OCI-LY1 (cell line): ENCODE results near the gene SNHG17.
"Not testable (repeated sequence)": the region's sequence is repeated elsewhere in the genome, so short reads cannot be mapped to it uniquely, and the experiment has no call there.

Experiments used
- H2AFZ ChIP-seq: fragments of 200-600 bp; sonication (generic), shearing (Covaris generic); 2 replicates; pipeline ENCODE4 v1.6.0; 2014; ENCODE audit warnings: antibody characterized with exemption, mild to moderate bottlenecking, low read length
- H3F3A ChIP-seq: fragments of 200-600 bp; sonication (generic), shearing (Covaris generic); 2 replicates; pipeline ENCODE4 v1.6.0; 2014; ENCODE audit warnings: mild to moderate bottlenecking, antibody characterized with exemption, low read length, moderate library complexity; ENCODE audit not compliant: insufficient read depth
- H3K27ac ChIP-seq: fragments of 200-600 bp; sonication (generic); 2 replicates; pipeline ENCODE4 v1.5.1; 2014; ENCODE audit warnings: low read length, mixed run types, mild to moderate bottlenecking, low read depth; ENCODE audit not compliant: poor library complexity, severe bottlenecking
- H3K27me3 ChIP-seq: fragments of 200-600 bp; sonication (generic); 2 replicates; pipeline ENCODE4 v1.6.0; 2014; ENCODE audit warnings: antibody characterized with exemption, mild to moderate bottlenecking, low read length, moderate library complexity; ENCODE audit not compliant: insufficient read depth
- H3K36me3 ChIP-seq: fragments of 200-600 bp; sonication (generic); 2 replicates; pipeline ENCODE4 v1.6.1; 2014; ENCODE audit warnings: mild to moderate bottlenecking, antibody characterized with exemption, low read length, moderate library complexity, mixed read lengths; ENCODE audit not compliant: insufficient read depth
- H3K4me1 ChIP-seq: fragments of 200-600 bp; sonication (generic); 2 replicates; pipeline ENCODE4 v1.5.1; 2014; ENCODE audit warnings: mild to moderate bottlenecking, low read length, moderate library complexity; ENCODE audit not compliant: insufficient read depth, severe bottlenecking
- H3K4me2 ChIP-seq: fragments of 200-600 bp; sonication (generic), shearing (Covaris generic); 2 replicates; pipeline ENCODE4 v1.6.1; 2014; ENCODE audit warnings: low read length
- H3K4me3 ChIP-seq: fragments of 200-600 bp; sonication (generic); 2 replicates; pipeline ENCODE4 v1.5.1; 2014; ENCODE audit warnings: low read length, low read depth, mild to moderate bottlenecking, mixed read lengths; ENCODE audit not compliant: poor library complexity, severe bottlenecking
- H3K79me2 ChIP-seq: fragments of 200-600 bp; shearing (Covaris generic); 2 replicates; pipeline ENCODE4 v1.6.1; 2016; ENCODE audit warnings: mixed run types, low read length, mixed read lengths; ENCODE audit not compliant: insufficient read depth
- H3K9ac ChIP-seq: fragments of 200-600 bp; sonication (generic), shearing (Covaris generic); 2 replicates; pipeline ENCODE4 v1.6.1; 2014; ENCODE audit warnings: mild to moderate bottlenecking, low read length, mixed read lengths
- H3K9me2 ChIP-seq: fragments of 200-600 bp; sonication (generic), shearing (Covaris generic); 2 replicates; pipeline ENCODE4 v1.6.1; 2014; ENCODE audit warnings: low read depth, mild to moderate bottlenecking, low read length, mixed read lengths
- H3K9me3 ChIP-seq: fragments of 200-600 bp; shearing (Covaris generic); 2 replicates; pipeline ENCODE4 v1.6.1; 2014; ENCODE audit warnings: low read length, mixed read lengths
- H4K20me1 ChIP-seq: fragments of 200-600 bp; sonication (generic), shearing (Covaris generic); 2 replicates; pipeline ENCODE4 v1.6.0; 2016; ENCODE audit warnings: mild to moderate bottlenecking, low read length; ENCODE audit not compliant: insufficient read depth
- EZH2 ChIP-seq: fragments of 200-600 bp; sonication (generic), shearing (Covaris generic); IDR thresholded peaks from 2 replicates; pipeline ENCODE4 v1.8.0; 2017; ENCODE audit warnings: borderline replicate concordance, mixed run types, mild to moderate bottlenecking, antibody characterized with exemption, low read length, moderate library complexity, mixed read lengths
- TF ChIP-seq, protein P1 (sequence below): fragments of 200-600 bp; sonication (generic), shearing (Covaris generic); IDR thresholded peaks from 2 replicates; pipeline ENCODE4 v1.5.1; 2017; ENCODE audit warnings: mild to moderate bottlenecking, antibody characterized with exemption, low read length, moderate library complexity, mixed read lengths

Gene SNHG17

DNA sequence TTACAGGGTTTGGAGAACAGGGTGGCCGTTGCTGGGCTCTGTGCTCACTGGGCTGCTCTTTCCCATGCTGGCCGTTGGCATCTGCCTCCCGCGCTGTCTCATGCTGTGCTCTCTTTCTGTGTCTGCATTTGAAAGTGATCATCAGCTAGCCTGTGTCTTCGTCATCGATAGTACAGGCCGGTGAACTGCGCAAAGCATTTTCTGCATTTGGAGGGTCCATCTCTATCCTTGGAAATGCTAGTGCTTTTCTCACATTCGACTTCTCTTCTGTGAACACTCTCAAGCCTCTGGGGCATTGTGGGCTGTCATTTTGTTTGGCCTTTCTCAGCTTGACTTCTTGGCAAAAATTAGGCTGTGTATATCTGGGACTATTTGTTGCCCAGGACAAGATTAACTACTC, 6.8 kb upstream of the SNHG17 start:
- Histone ChIP-seq H3K27ac (no peak overlapping the region), H4K20me1 (no peaks in the 10 kb centered on the region), H3K4me1 (no peaks in the 10 kb centered on the region), H3K9me3 (no peaks in the 10 kb centered on the region), H3K4me3 (no peak overlapping the region), H2AFZ (no peak overlapping the region), H3K27me3 (no peaks in the 10 kb centered on the region; the same call in 1 of the 2 replicates), H3F3A (no peaks in the 10 kb centered on the region), H3K9me2 (no peaks in the 10 kb centered on the region), H3K36me3 (no peaks in the 10 kb centered on the region), H3K9ac (no peak overlapping the region), H3K4me2 (no peak overlapping the region), H3K79me2 (no peaks in the 10 kb centered on the region)
- TF ChIP-seq EZH2, result no peak
- TF ChIP-seq, protein P1, sequence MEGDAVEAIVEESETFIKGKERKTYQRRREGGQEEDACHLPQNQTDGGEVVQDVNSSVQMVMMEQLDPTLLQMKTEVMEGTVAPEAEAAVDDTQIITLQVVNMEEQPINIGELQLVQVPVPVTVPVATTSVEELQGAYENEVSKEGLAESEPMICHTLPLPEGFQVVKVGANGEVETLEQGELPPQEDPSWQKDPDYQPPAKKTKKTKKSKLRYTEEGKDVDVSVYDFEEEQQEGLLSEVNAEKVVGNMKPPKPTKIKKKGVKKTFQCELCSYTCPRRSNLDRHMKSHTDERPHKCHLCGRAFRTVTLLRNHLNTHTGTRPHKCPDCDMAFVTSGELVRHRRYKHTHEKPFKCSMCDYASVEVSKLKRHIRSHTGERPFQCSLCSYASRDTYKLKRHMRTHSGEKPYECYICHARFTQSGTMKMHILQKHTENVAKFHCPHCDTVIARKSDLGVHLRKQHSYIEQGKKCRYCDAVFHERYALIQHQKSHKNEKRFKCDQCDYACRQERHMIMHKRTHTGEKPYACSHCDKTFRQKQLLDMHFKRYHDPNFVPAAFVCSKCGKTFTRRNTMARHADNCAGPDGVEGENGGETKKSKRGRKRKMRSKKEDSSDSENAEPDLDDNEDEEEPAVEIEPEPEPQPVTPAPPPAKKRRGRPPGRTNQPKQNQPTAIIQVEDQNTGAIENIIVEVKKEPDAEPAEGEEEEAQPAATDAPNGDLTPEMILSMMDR, result no peak

DNA sequence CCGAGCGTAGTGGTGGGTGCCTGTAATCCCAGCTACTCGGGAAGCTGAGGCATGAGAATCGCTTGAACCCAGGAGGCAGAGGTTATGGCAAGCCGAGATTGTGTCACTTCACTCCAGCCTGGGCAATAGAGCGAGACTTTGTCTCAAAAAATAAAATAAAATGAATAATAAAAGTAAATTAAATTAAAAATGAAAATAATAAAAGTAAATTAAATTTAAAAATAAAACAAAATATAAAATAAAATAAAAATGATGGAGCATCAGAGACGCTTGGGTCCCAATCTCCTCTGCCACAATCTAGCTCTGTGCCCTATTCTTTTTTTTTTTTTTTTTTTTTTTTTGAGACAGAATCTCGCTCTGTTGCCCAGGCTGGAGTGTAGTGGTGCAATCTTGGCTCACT, 6.0 kb upstream of the SNHG17 start:
- not testable (repeated sequence) for H3K79me2 ChIP-seq, H2AFZ ChIP-seq, H3K27ac ChIP-seq, H3K9me2 ChIP-seq, H3F3A ChIP-seq, H3K9me3 ChIP-seq, H4K20me1 ChIP-seq, H3K36me3 ChIP-seq, H3K4me2 ChIP-seq, H3K4me1 ChIP-seq, H3K9ac ChIP-seq, H3K4me3 ChIP-seq, H3K27me3 ChIP-seq

DNA sequence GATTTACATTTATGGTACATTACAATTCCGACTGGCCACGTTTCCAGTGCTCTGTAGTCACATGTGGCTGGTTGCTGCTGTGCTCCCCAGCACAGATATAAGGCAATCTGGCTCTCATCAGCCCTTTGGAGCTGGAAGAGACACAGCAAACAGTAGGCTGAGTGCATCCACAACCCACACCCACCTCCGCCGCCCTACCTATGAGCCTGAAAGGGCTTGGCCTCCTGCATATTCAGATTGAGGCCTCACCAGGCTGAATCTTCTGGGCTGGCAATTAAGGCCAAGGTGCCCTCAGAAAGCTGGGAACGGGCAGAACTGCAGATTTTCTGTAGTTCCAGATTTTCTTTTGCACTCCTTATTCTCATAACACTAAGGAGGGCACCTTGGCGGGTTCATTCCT, 2.7 kb upstream of the SNHG17 start:
- H3K36me3 ChIP-seq, result peaks cover 22% of the 10 kb centered on the region
- H2AFZ ChIP-seq, result no peak overlapping the region
- no peak overlapping the region for H3K4me3 ChIP-seq
- H3K27me3 ChIP-seq, result no peaks in the 10 kb centered on the region; the same call in 1 of the 2 replicates
- no peak for TF ChIP-seq EZH2
- no peaks in the 10 kb centered on the region for H3K9me3 ChIP-seq
- no peaks in the 10 kb centered on the region for H4K20me1 ChIP-seq
- no peak overlapping the region for H3K4me2 ChIP-seq
- peaks cover 23% of the 10 kb centered on the region for H3K79me2 ChIP-seq
- H3F3A ChIP-seq, result no peaks in the 10 kb centered on the region
- H3K9ac ChIP-seq, result no peak overlapping the region
- no peak overlapping the region for H3K27ac ChIP-seq
- no peaks in the 10 kb centered on the region for H3K9me2 ChIP-seq
- H3K4me1 ChIP-seq, result peaks cover 13% of the 10 kb centered on the region

DNA sequence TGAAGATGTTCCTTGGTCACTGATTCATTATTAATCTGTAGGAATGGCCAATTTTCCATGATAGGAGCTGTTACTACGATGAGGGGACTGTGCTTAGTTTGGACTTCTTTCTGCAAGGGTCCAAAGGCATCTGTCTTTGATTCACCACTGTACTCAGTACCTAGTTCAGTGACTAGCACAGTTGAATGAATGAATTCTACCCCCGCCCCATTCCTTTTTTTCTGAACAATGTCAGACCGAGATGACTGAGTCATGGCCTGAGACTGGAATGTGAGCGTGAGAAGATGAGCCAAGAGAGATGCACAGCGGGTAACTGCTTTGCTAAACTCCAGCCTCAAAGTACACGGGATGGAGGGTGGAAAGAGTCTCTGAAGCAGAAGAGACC, 419 bp upstream of the SNHG17 start:
- no peaks in the 10 kb centered on the region; the same call in 1 of the 2 replicates for H3K27me3 ChIP-seq
- H3K4me1 ChIP-seq, result peaks cover 31% of the 10 kb centered on the region
- no peak overlapping the region for H3K4me2 ChIP-seq
- no peaks in the 10 kb centered on the region for H3F3A ChIP-seq
- peaks cover 44% of the 10 kb centered on the region for H3K79me2 ChIP-seq
- H4K20me1 ChIP-seq, result peaks cover 4% of the 10 kb centered on the region; the same call in 1 of the 2 replicates
- no peaks in the 10 kb centered on the region for H3K9me3 ChIP-seq
- H3K36me3 ChIP-seq, result peaks cover 44% of the 10 kb centered on the region
- H3K9ac ChIP-seq, result no peak overlapping the region
- H3K9me2 ChIP-seq, result no peaks in the 10 kb centered on the region
- H2AFZ ChIP-seq, result peak overlapping the region; percentile 13; the same call in 1 of the 2 replicates
- H3K4me3 ChIP-seq, result peak overlapping the region; percentile 96
- TF ChIP-seq, protein P1, result no peak
- TF ChIP-seq EZH2, result no peak
- no peak overlapping the region for H3K27ac ChIP-seq
